Ectodermal cell (in vitro differentiated cells): ENCODE results near the gene PHF10.

Source experiments
- H3K27ac ChIP-seq: 2 replicates; pipeline ENCODE4 v1.7.0; 2013; ENCODE audit warnings: mild to moderate bottlenecking, low read depth, low read length; ENCODE audit not compliant: insufficient read depth, poor library complexity, severe bottlenecking
- H3K27me3 ChIP-seq: 2 replicates; pipeline ENCODE4 v1.7.0; 2013; ENCODE audit warnings: mild to moderate bottlenecking, low read length; ENCODE audit not compliant: insufficient read depth, control insufficient read depth, poor library complexity, severe bottlenecking
- H3K36me3 ChIP-seq: one replicate; pipeline ENCODE4 v1.7.0; 2013; ENCODE audit warnings: low read length; ENCODE audit not compliant: control insufficient read depth, insufficient read depth
- H3K4me1 ChIP-seq: one replicate; pipeline ENCODE4 v1.7.0; 2013; ENCODE audit warnings: low read length; ENCODE audit not compliant: control insufficient read depth, insufficient read depth
- H3K4me3 ChIP-seq: 2 replicates; pipeline ENCODE4 v1.7.0; 2013; ENCODE audit warnings: low read depth, low read length, control low read depth; ENCODE audit not compliant: insufficient read depth
- H3K9me3 ChIP-seq: 2 replicates; pipeline ENCODE4 v1.7.0; 2013; ENCODE audit warnings: mild to moderate bottlenecking, low read length, moderate library complexity; ENCODE audit not compliant: control insufficient read depth
- WGBS, 2 experiments: methylation state at CpG; one replicate each; pipeline ENCODE4 v1.1.7; 2013; ENCODE audit warnings: missing lambda C conversion rate in 2 of 2; 5-methylcytosine and 5-hydroxymethylcytosine counted together

Gene PHF10

GRCh38 chr6:169723200-169723909 is 945 bp downstream of the PHF10 start:
- WGBS, 2 experiments, result 0% methylated on average over 70 of the region's 70 CpGs
- H3K27ac ChIP-seq, result peak overlapping the region; percentile 39
- H3K4me1 ChIP-seq, result peaks cover 13% of the 10 kb centered on the region

DNA sequence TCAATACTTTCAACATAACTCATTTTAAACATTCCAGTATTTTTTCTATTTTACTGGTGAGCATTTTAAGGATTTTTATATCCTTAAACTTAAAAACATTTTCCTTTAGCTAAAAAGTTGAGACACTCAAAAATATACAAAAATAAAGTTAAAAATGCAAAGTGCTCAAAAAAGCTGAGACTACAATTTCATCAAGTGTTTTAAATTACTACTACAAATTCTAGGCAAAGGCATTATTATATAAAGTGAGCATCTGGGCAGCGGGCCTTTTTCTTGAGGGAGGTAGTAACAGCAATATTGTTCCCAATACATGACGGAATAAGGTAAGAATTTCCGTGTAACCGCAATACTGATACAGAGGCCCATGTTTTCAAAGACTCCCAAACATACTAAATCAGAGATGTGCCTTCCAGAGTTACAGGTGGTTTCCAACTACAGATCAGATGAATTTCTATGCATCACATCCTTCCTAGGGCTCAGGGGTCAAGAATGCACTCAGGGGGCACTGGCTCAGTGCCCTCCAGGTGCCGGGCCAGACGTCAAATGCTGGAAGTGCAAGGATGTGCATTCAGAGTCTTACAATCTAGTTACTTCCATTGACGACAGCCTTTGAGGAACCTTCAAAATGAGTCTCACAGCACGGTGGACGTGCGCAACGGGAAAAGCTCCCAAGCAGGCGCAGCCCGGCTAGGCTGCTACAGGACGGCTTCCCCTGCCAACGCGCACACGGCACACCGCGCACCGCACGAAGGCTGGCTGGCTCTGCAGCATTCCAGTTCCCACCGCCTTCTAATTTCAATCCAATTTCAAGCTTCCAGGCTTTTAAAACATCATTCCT is 1.7 kb downstream of the PHF10 start:
- no peak overlapping the region for H3K27ac ChIP-seq
- H3K4me1 ChIP-seq, result peaks cover 13% of the 10 kb centered on the region
- H3K36me3 ChIP-seq, result no peaks in the 10 kb centered on the region
- peak overlapping the region; percentile 60 for H3K4me3 ChIP-seq
- WGBS, 2 experiments, result 7 to 10% methylated on average over 21 to 22 of the region's 22 CpGs
- peaks cover 6% of the 10 kb centered on the region for H3K27me3 ChIP-seq
- H3K9me3 ChIP-seq, result no peaks in the 10 kb centered on the region

More at GRCh38 chr6:169723200-169723909, 945 bp downstream of the PHF10 start:
- Histone ChIP-seq H3K36me3 (no peaks in the 10 kb centered on the region), H3K9me3 (no peaks in the 10 kb centered on the region), H3K4me3 (peak overlapping the region; percentile 60), H3K27me3 (peaks cover 6% of the 10 kb centered on the region)

DNA sequence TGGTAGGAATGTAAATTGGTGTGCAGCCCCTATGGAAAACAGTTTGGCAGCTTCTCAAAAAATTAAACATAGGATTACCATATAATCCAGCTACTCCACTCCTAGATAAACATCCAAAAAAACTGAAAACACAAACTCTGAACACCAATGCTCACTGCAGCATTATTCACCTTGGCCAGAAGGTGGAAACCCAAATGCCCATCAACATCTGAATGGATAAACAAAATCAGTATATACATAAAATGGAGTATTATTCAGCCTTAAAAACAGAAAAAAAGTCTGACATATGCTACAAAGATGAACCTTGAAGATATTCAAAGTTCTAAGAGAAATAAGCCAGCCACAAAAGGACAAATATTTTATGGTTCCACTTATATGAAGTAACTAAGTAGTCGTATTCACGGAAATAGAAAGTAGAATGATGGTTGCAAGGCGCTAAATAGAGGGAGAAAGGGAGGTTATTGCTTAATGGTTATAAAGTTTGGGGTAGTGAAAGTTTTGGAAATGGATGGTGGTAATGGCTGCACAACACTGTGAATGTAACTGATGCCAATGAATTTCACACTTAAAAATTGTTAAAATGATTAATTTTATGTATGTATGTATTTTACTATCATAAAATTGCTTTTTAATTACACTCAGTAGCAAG is 4.0 kb downstream of the PHF10 start:
- Histone ChIP-seq H3K9me3 (no peaks in the 10 kb centered on the region), H3K4me3 (no peak overlapping the region), H3K36me3 (peaks cover 7% of the 10 kb centered on the region), H3K4me1 (peaks cover 5% of the 10 kb centered on the region), H3K27me3 (peaks cover 6% of the 10 kb centered on the region), H3K27ac (no peak overlapping the region)
- WGBS, 2 experiments, result 94 to 97% methylated on average over 3 of the region's 3 CpGs

DNA sequence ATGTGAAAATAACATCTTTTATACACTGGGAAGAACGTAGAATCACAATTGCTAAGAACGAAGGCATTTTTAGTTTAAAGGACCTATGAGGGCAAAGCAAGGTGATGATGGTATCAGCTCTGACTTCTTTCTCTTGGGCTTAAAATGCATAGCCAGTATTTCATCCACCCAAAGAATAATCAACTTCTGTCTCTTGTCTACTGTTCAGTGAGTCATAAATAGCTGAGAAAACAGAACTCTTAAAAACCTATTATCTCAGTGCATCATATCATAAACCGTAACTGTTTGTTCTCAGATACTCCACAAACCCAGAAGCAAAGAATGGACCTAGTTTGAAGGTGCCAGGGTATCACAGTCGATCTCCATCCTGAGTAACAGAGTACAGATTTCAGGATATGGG is 5.2 kb downstream of the PHF10 start:
- H3K36me3 ChIP-seq, result peaks cover 17% of the 10 kb centered on the region
- 93 to 95% methylated on average over 4 of the region's 4 CpGs for WGBS, 2 experiments
- H3K4me1 ChIP-seq, result peaks cover 5% of the 10 kb centered on the region

DNA sequence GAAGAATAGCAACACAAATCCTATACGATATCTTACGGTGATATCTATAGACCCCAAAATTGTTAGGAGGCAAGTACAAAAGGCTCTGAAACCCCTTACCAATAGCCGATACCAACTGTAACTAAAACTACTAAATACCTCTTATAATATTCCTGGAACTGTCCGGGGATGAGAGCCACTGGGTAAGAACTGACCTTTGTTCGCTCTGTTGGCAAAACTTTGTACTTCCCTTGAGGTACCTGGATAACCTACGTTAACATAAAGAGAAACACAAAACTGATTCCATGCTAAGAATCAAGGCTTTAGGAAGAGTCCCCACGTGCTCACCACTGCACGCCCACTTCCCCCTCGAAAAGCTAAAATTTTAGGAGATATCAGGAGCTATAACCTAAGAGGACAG is 9.7 kb downstream of the PHF10 start:
- H3K36me3 ChIP-seq, result peaks cover 28% of the 10 kb centered on the region
- no peaks in the 10 kb centered on the region for H3K9me3 ChIP-seq
- 94 to 96% methylated on average over 9 of the region's 9 CpGs for WGBS, 2 experiments
- H3K4me1 ChIP-seq, result no peaks in the 10 kb centered on the region
- H3K4me3 ChIP-seq, result no peak overlapping the region
- no peak overlapping the region for H3K27ac ChIP-seq
- H3K27me3 ChIP-seq, result no peaks in the 10 kb centered on the region

More for the DNA sequence above, 5.2 kb downstream of the PHF10 start:
- peaks cover 6% of the 10 kb centered on the region for H3K27me3 ChIP-seq
- no peak overlapping the region for H3K27ac ChIP-seq
- H3K9me3 ChIP-seq, result no peaks in the 10 kb centered on the region
- no peak overlapping the region for H3K4me3 ChIP-seq

DNA sequence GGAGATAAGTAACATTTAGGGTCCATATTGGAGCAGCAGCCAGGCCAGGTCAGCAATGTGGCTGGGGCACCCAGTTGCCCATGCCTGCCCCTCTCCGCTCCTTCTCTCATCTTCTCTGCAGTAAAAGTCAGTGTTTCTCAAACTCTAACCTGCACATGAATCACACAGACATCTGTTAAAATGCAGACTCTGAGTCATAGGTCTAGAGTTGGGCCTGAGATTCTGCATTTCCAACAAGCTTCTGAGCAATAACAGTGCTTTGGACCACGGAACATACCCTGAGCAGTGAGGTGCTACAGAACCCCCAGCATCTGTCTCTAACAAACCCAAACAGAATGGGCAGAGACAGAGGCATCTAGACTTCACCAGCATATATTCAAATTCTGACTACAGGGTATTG is 10.1 kb downstream of the PHF10 start:
- Histone ChIP-seq H3K27me3 (no peaks in the 10 kb centered on the region), H3K4me3 (no peak overlapping the region), H3K4me1 (no peaks in the 10 kb centered on the region), H3K36me3 (peaks cover 28% of the 10 kb centered on the region), H3K27ac (no peak overlapping the region), H3K9me3 (no peaks in the 10 kb centered on the region)
- WGBS, 2 experiments, result 96 to 98% methylated on average over 2 of the region's 2 CpGs

- Histone ChIP-seq H3K4me1 (no peaks in the 10 kb centered on the region), H3K36me3 (peaks cover 20% of the 10 kb centered on the region), H3K9me3 (no peaks in the 10 kb centered on the region), H3K27ac (no peak overlapping the region), H3K4me3 (no peak overlapping the region), H3K27me3 (no peaks in the 10 kb centered on the region)
- WGBS, 2 experiments, result 89 to 96% methylated on average over 3 of the region's 3 CpGs
These were observed 14.3 kb downstream of the PHF10 start for GRCh38 chr6:169710009-169710408.

GRCh38 chr6:169709293-169709692 is 15.0 kb downstream of the PHF10 start:
- H3K36me3 ChIP-seq, result peaks cover 15% of the 10 kb centered on the region
- H3K27me3 ChIP-seq, result no peaks in the 10 kb centered on the region
- H3K4me1 ChIP-seq, result no peaks in the 10 kb centered on the region
- no peaks in the 10 kb centered on the region for H3K9me3 ChIP-seq
- no peak overlapping the region for H3K27ac ChIP-seq
- no peak overlapping the region for H3K4me3 ChIP-seq

- H3K4me1 ChIP-seq, result peaks cover 10% of the 10 kb centered on the region
- no peak overlapping the region for H3K27ac ChIP-seq
- H3K36me3 ChIP-seq, result peaks cover 15% of the 10 kb centered on the region
- no peaks in the 10 kb centered on the region for H3K9me3 ChIP-seq
- WGBS, 2 experiments, result 97 to 98% methylated on average over 2 of the region's 2 CpGs
- H3K27me3 ChIP-seq, result no peaks in the 10 kb centered on the region
- H3K4me3 ChIP-seq, result no peak overlapping the region
These were observed 16.5 kb downstream of the PHF10 start for GRCh38 chr6:169707772-169708171.

DNA sequence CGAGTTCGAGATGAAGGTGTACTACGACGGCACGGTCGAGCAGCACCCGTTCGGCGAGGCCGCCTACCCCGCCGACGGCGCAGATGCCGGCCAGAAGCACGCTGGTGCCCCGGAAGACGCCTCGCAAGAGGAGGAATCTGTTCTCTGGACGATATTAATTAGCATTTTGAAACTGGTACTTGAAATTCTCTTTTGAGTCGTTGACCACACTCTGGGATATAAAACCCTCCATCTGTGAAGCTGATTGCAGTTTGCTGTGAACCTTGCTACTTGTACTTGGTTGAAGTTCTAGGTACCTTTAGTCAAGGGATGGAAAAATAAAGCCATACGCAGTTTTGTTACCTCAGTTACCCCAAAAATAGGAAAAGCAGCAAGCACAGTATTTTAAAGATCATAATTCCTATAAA is 21.5 kb downstream of the PHF10 start:
- peaks cover 7% of the 10 kb centered on the region for H3K36me3 ChIP-seq
- no peaks in the 10 kb centered on the region for H3K9me3 ChIP-seq
- peaks cover 10% of the 10 kb centered on the region for H3K4me1 ChIP-seq
- peak overlapping the region; percentile 88 for H3K4me3 ChIP-seq
- peak overlapping the region; percentile 78 for H3K27ac ChIP-seq
- WGBS, 2 experiments, result 3 to 5% methylated on average over 22 of the region's 22 CpGs
- no peaks in the 10 kb centered on the region for H3K27me3 ChIP-seq
